ENCODE results near the gene CDH13.

CDH13 gene

GRCh38 chr16:83577078-83577745 lies 950.4 kb downstream of the CDH13 start:
- H3K36me3 ChIP-seq (ENCODE audit: control insufficient read depth, insufficient read depth, low read length): no peaks in the 10 kb centered on the region
- H3K4me3 ChIP-seq (ENCODE audit: low read length): no peak overlapping the region
- no peaks in the 10 kb centered on the region for H3K9me3 ChIP-seq (ENCODE audit: control insufficient read depth, insufficient read depth, low read length)
- WGBS (ENCODE audit: insufficient coverage, insufficient read length): no CpG with 5 or more reads among the region's 7 CpGs
- no peaks in the 10 kb centered on the region for H3K27me3 ChIP-seq (ENCODE audit: control insufficient read depth, insufficient read depth, low read length)
- DNase-seq (ENCODE audit: low read depth, low spot score): no peak
- peaks cover 5% of the 10 kb centered on the region; the same call in 1 of the 2 replicates for H3K4me1 ChIP-seq (ENCODE audit: control insufficient read depth, insufficient read depth, low read length)
- H3K27ac ChIP-seq (ENCODE audit: low read length): no peak overlapping the region

- H3K27ac ChIP-seq (ENCODE audit: low read length): no peak overlapping the region
- no peaks in the 10 kb centered on the region for H3K27me3 ChIP-seq (ENCODE audit: control insufficient read depth, insufficient read depth, low read length)
- H3K4me3 ChIP-seq (ENCODE audit: low read length): no peak overlapping the region
- H3K36me3 ChIP-seq (ENCODE audit: control insufficient read depth, insufficient read depth, low read length): no peaks in the 10 kb centered on the region
- no peaks in the 10 kb centered on the region for H3K9me3 ChIP-seq (ENCODE audit: control insufficient read depth, insufficient read depth, low read length)
- H3K4me1 ChIP-seq (ENCODE audit: control insufficient read depth, insufficient read depth, low read length): peaks cover 8% of the 10 kb centered on the region; the same call in 1 of the 2 replicates
- no peak for DNase-seq (ENCODE audit: low read depth, low spot score)
- no CpG with 5 or more reads among the region's 7 CpGs for WGBS (ENCODE audit: insufficient coverage, insufficient read length)
Observed at GRCh38 chr16:83578171-83578570, 951.4 kb downstream of the CDH13 start.

- no CpG with 5 or more reads among the region's 1 CpG for WGBS (ENCODE audit: insufficient coverage, insufficient read length)
- H3K9me3 ChIP-seq (ENCODE audit: control insufficient read depth, insufficient read depth, low read length): no peaks in the 10 kb centered on the region
- DNase-seq (ENCODE audit: low read depth, low spot score): no peak
- no peaks in the 10 kb centered on the region for H3K36me3 ChIP-seq (ENCODE audit: control insufficient read depth, insufficient read depth, low read length)
- H3K4me3 ChIP-seq (ENCODE audit: low read length): no peak overlapping the region
- H3K27ac ChIP-seq (ENCODE audit: low read length): no peak overlapping the region
- H3K27me3 ChIP-seq (ENCODE audit: control insufficient read depth, insufficient read depth, low read length): no peaks in the 10 kb centered on the region
- peaks cover 8% of the 10 kb centered on the region; the same call in 1 of the 2 replicates for H3K4me1 ChIP-seq (ENCODE audit: control insufficient read depth, insufficient read depth, low read length)
Observed at GRCh38 chr16:83579027-83579426, 952.3 kb downstream of the CDH13 start.

- Histone ChIP-seq H3K4me3 (ENCODE audit: low read length) (no peak overlapping the region), H3K36me3 (ENCODE audit: control insufficient read depth, insufficient read depth, low read length) (no peaks in the 10 kb centered on the region), H3K27me3 (ENCODE audit: control insufficient read depth, insufficient read depth, low read length) (no peaks in the 10 kb centered on the region), H3K4me1 (ENCODE audit: control insufficient read depth, insufficient read depth, low read length) (peaks cover 5% of the 10 kb centered on the region; the same call in 1 of the 2 replicates), H3K27ac (ENCODE audit: low read length) (no peak overlapping the region), H3K9me3 (ENCODE audit: control insufficient read depth, insufficient read depth, low read length) (no peaks in the 10 kb centered on the region)
- no CpG with 5 or more reads among the region's 3 CpGs for WGBS (ENCODE audit: insufficient coverage, insufficient read length)
- DNase-seq (ENCODE audit: low read depth, low spot score): no peak
Observed at GRCh38 chr16:83579436-83579835, 952.7 kb downstream of the CDH13 start.

- no peaks in the 10 kb centered on the region for H3K36me3 ChIP-seq (ENCODE audit: control insufficient read depth, insufficient read depth, low read length)
- H3K27me3 ChIP-seq (ENCODE audit: control insufficient read depth, insufficient read depth, low read length): no peaks in the 10 kb centered on the region
- peaks cover 5% of the 10 kb centered on the region; the same call in 1 of the 2 replicates for H3K4me1 ChIP-seq (ENCODE audit: control insufficient read depth, insufficient read depth, low read length)
- H3K9me3 ChIP-seq (ENCODE audit: control insufficient read depth, insufficient read depth, low read length): no peaks in the 10 kb centered on the region
- H3K4me3 ChIP-seq (ENCODE audit: low read length): no peak overlapping the region
- no peak overlapping the region for H3K27ac ChIP-seq (ENCODE audit: low read length)
- WGBS (ENCODE audit: insufficient coverage, insufficient read length): no CpG with 5 or more reads among the region's 2 CpGs
- DNase-seq (ENCODE audit: low read depth, low spot score): no peak
Observed at GRCh38 chr16:83581082-83581481, 954.3 kb downstream of the CDH13 start.

- no peak for DNase-seq (ENCODE audit: low read depth, low spot score)
- H3K27ac ChIP-seq (ENCODE audit: low read length): no peak overlapping the region
- no peak overlapping the region for H3K4me3 ChIP-seq (ENCODE audit: low read length)
- H3K27me3 ChIP-seq (ENCODE audit: control insufficient read depth, insufficient read depth, low read length): no peaks in the 10 kb centered on the region
- peaks cover 5% of the 10 kb centered on the region; the same call in 1 of the 2 replicates for H3K4me1 ChIP-seq (ENCODE audit: control insufficient read depth, insufficient read depth, low read length)
- WGBS (ENCODE audit: insufficient coverage, insufficient read length): no CpG with 5 or more reads among the region's 5 CpGs
- no peaks in the 10 kb centered on the region for H3K9me3 ChIP-seq (ENCODE audit: control insufficient read depth, insufficient read depth, low read length)
- no peaks in the 10 kb centered on the region for H3K36me3 ChIP-seq (ENCODE audit: control insufficient read depth, insufficient read depth, low read length)
Observed at GRCh38 chr16:83581994-83582747, 955.4 kb downstream of the CDH13 start.

GRCh38 chr16:83586036-83586435 lies 959.3 kb downstream of the CDH13 start:
- no peak overlapping the region for H3K4me3 ChIP-seq (ENCODE audit: low read length)
- DNase-seq (ENCODE audit: low read depth, low spot score): no peak
- H3K4me1 ChIP-seq (ENCODE audit: control insufficient read depth, insufficient read depth, low read length): peaks cover 5% of the 10 kb centered on the region; the same call in 1 of the 2 replicates
- H3K27ac ChIP-seq (ENCODE audit: low read length): no peak overlapping the region
- no CpG with 5 or more reads among the region's 13 CpGs for WGBS (ENCODE audit: insufficient coverage, insufficient read length)
- no peaks in the 10 kb centered on the region for H3K9me3 ChIP-seq (ENCODE audit: control insufficient read depth, insufficient read depth, low read length)
- H3K36me3 ChIP-seq (ENCODE audit: control insufficient read depth, insufficient read depth, low read length): no peaks in the 10 kb centered on the region
- no peaks in the 10 kb centered on the region for H3K27me3 ChIP-seq (ENCODE audit: control insufficient read depth, insufficient read depth, low read length)

GRCh38 chr16:83586461-83587200 lies 959.9 kb downstream of the CDH13 start:
- H3K27ac ChIP-seq (ENCODE audit: low read length): no peak overlapping the region
- no peaks in the 10 kb centered on the region for H3K36me3 ChIP-seq (ENCODE audit: control insufficient read depth, insufficient read depth, low read length)
- H3K9me3 ChIP-seq (ENCODE audit: control insufficient read depth, insufficient read depth, low read length): no peaks in the 10 kb centered on the region
- H3K4me1 ChIP-seq (ENCODE audit: control insufficient read depth, insufficient read depth, low read length): peaks cover 5% of the 10 kb centered on the region; the same call in 1 of the 2 replicates
- no peak for DNase-seq (ENCODE audit: low read depth, low spot score)
- no peak overlapping the region for H3K4me3 ChIP-seq (ENCODE audit: low read length)
- no peaks in the 10 kb centered on the region for H3K27me3 ChIP-seq (ENCODE audit: control insufficient read depth, insufficient read depth, low read length)
- WGBS (ENCODE audit: insufficient coverage, insufficient read length): no CpG with 5 or more reads among the region's 11 CpGs

- no peak overlapping the region for H3K4me3 ChIP-seq (ENCODE audit: low read length)
- no peak overlapping the region for H3K27ac ChIP-seq (ENCODE audit: low read length)
- H3K9me3 ChIP-seq (ENCODE audit: control insufficient read depth, insufficient read depth, low read length): no peaks in the 10 kb centered on the region
- DNase-seq (ENCODE audit: low read depth, low spot score): no peak
- H3K36me3 ChIP-seq (ENCODE audit: control insufficient read depth, insufficient read depth, low read length): no peaks in the 10 kb centered on the region
- peaks cover 4% of the 10 kb centered on the region; the same call in 1 of the 2 replicates for H3K4me1 ChIP-seq (ENCODE audit: control insufficient read depth, insufficient read depth, low read length)
- H3K27me3 ChIP-seq (ENCODE audit: control insufficient read depth, insufficient read depth, low read length): no peaks in the 10 kb centered on the region
- WGBS (ENCODE audit: insufficient coverage, insufficient read length): no CpG with 5 or more reads among the region's 12 CpGs
Observed at GRCh38 chr16:83587201-83587600, 960.4 kb downstream of the CDH13 start.

GRCh38 chr16:83588070-83588469 lies 961.3 kb downstream of the CDH13 start:
- Histone ChIP-seq H3K4me1 (ENCODE audit: control insufficient read depth, insufficient read depth, low read length) (no peaks in the 10 kb centered on the region), H3K27ac (ENCODE audit: low read length) (no peak overlapping the region), H3K27me3 (ENCODE audit: control insufficient read depth, insufficient read depth, low read length) (no peaks in the 10 kb centered on the region), H3K4me3 (ENCODE audit: low read length) (no peak overlapping the region), H3K36me3 (ENCODE audit: control insufficient read depth, insufficient read depth, low read length) (no peaks in the 10 kb centered on the region), H3K9me3 (ENCODE audit: control insufficient read depth, insufficient read depth, low read length) (no peaks in the 10 kb centered on the region)
- WGBS (ENCODE audit: insufficient coverage, insufficient read length): no CpG with 5 or more reads among the region's 3 CpGs
- no peak for DNase-seq (ENCODE audit: low read depth, low spot score)
